HG03521 (cell line): ENCODE data around the gene ANKRD13A.
"Not testable (repeated sequence)": the region's sequence is repeated elsewhere in the genome, so short reads cannot be mapped to it uniquely, and the experiment has no call there.

ENCODE experiments used
- ATAC-seq: cut with Tn5 transposase; IDR thresholded peaks from one replicate; pipeline ENCODE4 v1.9.1; 2021; ENCODE audit warnings: mild to moderate bottlenecking, moderate library complexity; ENCODE audit not compliant: unreplicated experiment

ANKRD13A gene

GRCh38 chr12:110046451-110047187 is 47.4 kb downstream of the ANKRD13A start:
- no peak for ATAC-seq

- no peak for ATAC-seq
Observed at GRCh38 chr12:110047297-110047940, 48.2 kb downstream of the ANKRD13A start.

GRCh38 chr12:110048242-110049027 is 49.2 kb downstream of the ANKRD13A start, which contains the start of gene C12orf76:
TSS of gene C12orf76 (minus strand) at chr12:110048522. CDS start at chr12:110048495, 27 bp downstream.
- ATAC-seq: peak; percentile 98

GRCh38 chr12:110049034-110049433 is 49.8 kb downstream of the ANKRD13A start:
- not testable (repeated sequence) for ATAC-seq

- ATAC-seq: not testable (repeated sequence)
Observed at GRCh38 chr12:110049666-110050065, 50.4 kb downstream of the ANKRD13A start.

GRCh38 chr12:110050927-110051326 is 51.7 kb downstream of the ANKRD13A start:
- ATAC-seq: no peak

- ATAC-seq: not testable (repeated sequence)
Observed at GRCh38 chr12:110055375-110056352, 56.4 kb downstream of the ANKRD13A start.

- ATAC-seq: not testable (repeated sequence)
Observed at GRCh38 chr12:110056643-110057042, 57.4 kb downstream of the ANKRD13A start.

GRCh38 chr12:110058875-110059615 is 59.8 kb downstream of the ANKRD13A start:
- no peak for ATAC-seq

GRCh38 chr12:110059651-110060000 is 60.4 kb downstream of the ANKRD13A start:
- ATAC-seq: no peak

- no peak for ATAC-seq
Observed at GRCh38 chr12:110062241-110062640, 63.0 kb downstream of the ANKRD13A start.

GRCh38 chr12:110065540-110065939 is 66.3 kb downstream of the ANKRD13A start:
- ATAC-seq: no peak

- ATAC-seq: no peak
Observed at GRCh38 chr12:110067531-110067930, 68.3 kb downstream of the ANKRD13A start.

GRCh38 chr12:110068115-110068514 is 68.9 kb downstream of the ANKRD13A start:
- not testable (repeated sequence) for ATAC-seq

GRCh38 chr12:110068654-110069053 is 69.4 kb downstream of the ANKRD13A start:
- ATAC-seq: no peak

- ATAC-seq: no peak
Observed at GRCh38 chr12:110071504-110071903, 72.3 kb downstream of the ANKRD13A start.

GRCh38 chr12:110071967-110072366 is 72.7 kb downstream of the ANKRD13A start:
- no peak for ATAC-seq

- not testable (repeated sequence) for ATAC-seq
Observed at GRCh38 chr12:110072636-110073035, 73.4 kb downstream of the ANKRD13A start.

- ATAC-seq: no peak
Observed at GRCh38 chr12:110073049-110073831, 74.0 kb downstream of the ANKRD13A start.
